ENCODE data around the gene CNDP2. TPM values are rescaled to one million over a fixed set of nuclear protein-coding genes. Genes with fewer than 3 reads are reported as not detected.
A peak's percentile ranks its signal among the peaks of the same experiment; 100 is the strongest.

Gene CNDP2
- total and polyA plus RNA-seq, 2 experiments from 2014 or later, result 79.2 to 114 TPM

GRCh38 chr18:74463254-74463653 lies 32.9 kb upstream of the CNDP2 start:
- no peaks in the 10 kb centered on the region for H3K9me3 ChIP-seq (ENCODE audit: low read depth)
- no peak for TF ChIP-seq CTCF (IDR thresholded peaks at IDR 0.05; ENCODE audit: low read depth, low read length)
- H3K4me1 ChIP-seq (ENCODE audit: low read depth), result no peaks in the 10 kb centered on the region
- no peaks in the 10 kb centered on the region for H3K36me3 ChIP-seq
- H3K4me3 ChIP-seq, result no peak overlapping the region
- H3K27ac ChIP-seq, result no peak overlapping the region
- H3K27me3 ChIP-seq, result peaks cover 23% of the 10 kb centered on the region
- DNase-seq (ENCODE audit: low read depth in 1 of 2, low spot score in 1 of 2), result peak in 1 of 2 donors; percentile 30

GRCh38 chr18:74463983-74464382 lies 32.2 kb upstream of the CNDP2 start:
- Histone ChIP-seq H3K4me1 (ENCODE audit: low read depth) (no peaks in the 10 kb centered on the region), H3K4me3 (no peak overlapping the region), H3K9me3 (ENCODE audit: low read depth) (no peaks in the 10 kb centered on the region), H3K27me3 (peaks cover 16% of the 10 kb centered on the region), H3K27ac (no peak overlapping the region), H3K36me3 (no peaks in the 10 kb centered on the region)
- TF ChIP-seq CTCF (IDR thresholded peaks at IDR 0.05; ENCODE audit: low read depth, low read length), result no peak
- DNase-seq (ENCODE audit: low read depth in 1 of 2, low spot score in 1 of 2), result no peak

GRCh38 chr18:74465775-74466174 lies 30.4 kb upstream of the CNDP2 start:
- Histone ChIP-seq H3K4me1 (ENCODE audit: low read depth) (no peaks in the 10 kb centered on the region), H3K27me3 (no peaks in the 10 kb centered on the region), H3K27ac (no peak overlapping the region), H3K4me3 (no peak overlapping the region), H3K36me3 (no peaks in the 10 kb centered on the region), H3K9me3 (ENCODE audit: low read depth) (no peaks in the 10 kb centered on the region)
- no peak for TF ChIP-seq CTCF (IDR thresholded peaks at IDR 0.05; ENCODE audit: low read depth, low read length)
- no peak for DNase-seq (ENCODE audit: low read depth in 1 of 2, low spot score in 1 of 2)

GRCh38 chr18:74468547-74469061 lies 27.6 kb upstream of the CNDP2 start:
- Histone ChIP-seq H3K27me3 (no peaks in the 10 kb centered on the region), H3K36me3 (no peaks in the 10 kb centered on the region), H3K4me3 (no peak overlapping the region), H3K9me3 (ENCODE audit: low read depth) (no peaks in the 10 kb centered on the region), H3K27ac (no peak overlapping the region), H3K4me1 (ENCODE audit: low read depth) (no peaks in the 10 kb centered on the region)
- DNase-seq (ENCODE audit: low read depth in 1 of 2, low spot score in 1 of 2), result peak in 1 of 2 donors; percentile 82
- no peak for TF ChIP-seq CTCF (IDR thresholded peaks at IDR 0.05; ENCODE audit: low read depth, low read length)

GRCh38 chr18:74472312-74472711 lies 23.9 kb upstream of the CNDP2 start:
- DNase-seq (ENCODE audit: low read depth in 1 of 2, low spot score in 1 of 2), result peak in 1 of 2 donors; percentile 27
- no peaks in the 10 kb centered on the region for H3K9me3 ChIP-seq (ENCODE audit: low read depth)
- H3K4me3 ChIP-seq, result no peak overlapping the region
- H3K36me3 ChIP-seq, result no peaks in the 10 kb centered on the region
- no peak for TF ChIP-seq CTCF (IDR thresholded peaks at IDR 0.05; ENCODE audit: low read depth, low read length)
- H3K27me3 ChIP-seq, result no peaks in the 10 kb centered on the region
- H3K27ac ChIP-seq, result no peak overlapping the region
- no peaks in the 10 kb centered on the region for H3K4me1 ChIP-seq (ENCODE audit: low read depth)

Data from cardiac muscle cell (in vitro differentiated cells and primary cell).